Suprapubic skin (tissue), 4 donors: ENCODE data around the gene KCND3.

Experiments used
- CTCF ChIP-seq, 2 donors: fragments of 200-600 bp in 1 of 2; fragments of 450-650 bp in 1 of 2; sonication (generic) in 1 of 2; IDR thresholded peaks; one replicate each; pipeline ENCODE4 v1.5.1; 2016 to 2019; ENCODE audit warnings: antibody characterized with exemption in 2 of 2, mild to moderate bottlenecking in 1 of 2, moderate library complexity in 1 of 2
- EP300 ChIP-seq: sonication (generic); formaldehyde crosslinking; IDR thresholded peaks from one replicate; pipeline ENCODE4 v1.6.1; 2017; ENCODE audit warnings: antibody characterized with exemption
- POLR2AphosphoS5 ChIP-seq, 3 donors: sonication (generic); formaldehyde crosslinking; IDR thresholded peaks; one replicate each; pipeline ENCODE4 v1.6.1; 2017; ENCODE audit warnings: antibody characterized with exemption in 3 of 3

- no peak for TF ChIP-seq CTCF (IDR thresholded peaks at IDR 0.05)
- TF ChIP-seq EP300: no peak
- no peak for TF ChIP-seq POLR2AphosphoS5 (IDR thresholded peaks at IDR 0.05)
Observed at GRCh38 chr1:112017183-112017582, 27.7 kb upstream of the KCND3 start.
